HepG2 (cell line): ENCODE results near the gene DAO. TPM values are rescaled to one million over a fixed set of nuclear protein-coding genes. Genes with fewer than 3 reads are reported as not detected.

ENCODE experiments used
- ATAC-seq: fragments of 200-7000 bp; cut with Tn5 transposase; 3 replicates; pipeline ENCODE4 v1.9.1; 2020; ENCODE audit warnings: mild to moderate bottlenecking, moderate library complexity
- BruUV-seq: library from RNA; stranded (reverse); fragments of 400-500 nt; replicated peaks from 2 replicates; lab custom pipeline; 2021; lab: Mats Ljungman, UMichigan
- CTCF ChIA-PET: fragments of 300-600 bp; formaldehyde crosslinking; extraction: SDS; loops from one replicate; lab custom pipeline; 2021; ENCODE audit warnings: low total read pairs, inconsistent platforms, low intra/inter-chr PET ratio; lab: Yijun Ruan, JAX
- POLR2A ChIA-PET: fragments of 350-600 bp; sonication (Branson Sonifier 250); formaldehyde crosslinking; loops from one replicate; lab custom pipeline; 2020; ENCODE audit warnings: antibody characterized with exemption, inconsistent platforms; lab: Yijun Ruan, JAX
- DNase-seq: peaks from one replicate; pipeline ENCODE4 v3.0.0-alpha.2; 2015; ENCODE audit warnings: low spot score
- FAIRE-seq: peaks from 3 replicates; lab custom pipeline; 2011; peaks lifted over from hg19 to GRCh38; lab: Jason Lieb, UNC
- H2AFZ ChIP-seq: one replicate; pipeline ENCODE4 v1.6.1; 2011; ENCODE audit warnings: low read length, inconsistent platforms
- H3K27ac ChIP-seq: fragments of 300-600 bp; 3 replicates; pipeline ENCODE4 v1.8.0; 2011; ENCODE audit warnings: mixed run types, mild to moderate bottlenecking, mixed read lengths, low read length, inconsistent platforms; ENCODE audit not compliant: insufficient read depth; ENCODE audit errors: extremely low read length
- H3K27me3 ChIP-seq, 2 experiments: fragments of 200-600 bp in 1 of 2; 2 replicates in 1 of 2; 3 replicates in 1 of 2; pipeline versions ENCODE4 v1.6.0 to v1.8.0; 2011; ENCODE audit warnings: low read length in 2 of 2, mild to moderate bottlenecking in 2 of 2, moderate library complexity in 2 of 2, inconsistent platforms in 1 of 2; ENCODE audit not compliant: insufficient read depth in 2 of 2, control insufficient read depth in 1 of 2
- H3K36me3 ChIP-seq, 2 experiments: fragments of 200-600 bp in 1 of 2; replicated peaks in 1 of 2; 2 replicates in 1 of 2; 3 replicates in 1 of 2; pipeline versions ENCODE4 v1.5.1 to v1.8.0; 2011; ENCODE audit warnings: low read length in 2 of 2, inconsistent platforms in 1 of 2; ENCODE audit not compliant: insufficient read depth in 2 of 2, control insufficient read depth in 1 of 2
- H3K4me1 ChIP-seq: 2 replicates; pipeline ENCODE4 v1.5.1; 2012; ENCODE audit warnings: low read length, inconsistent platforms; ENCODE audit not compliant: insufficient read depth
- H3K4me2 ChIP-seq: 2 replicates; pipeline ENCODE4 v1.6.0; 2011; ENCODE audit warnings: low read depth, low read length, inconsistent platforms
- H3K4me3 ChIP-seq, 3 experiments: fragments of 200-600 bp in 1 of 3; sonication (generic), shearing (Covaris generic) in 1 of 3; replicated peaks in 1 of 3; 2 replicates each; pipeline ENCODE4 v1.5.1; 2011 to 2016; ENCODE audit warnings: low read length in 3 of 3, inconsistent platforms in 2 of 3, low read depth in 2 of 3, mild to moderate bottlenecking in 2 of 3, control low read depth in 1 of 3, mixed read lengths in 1 of 3; ENCODE audit not compliant: insufficient read depth in 1 of 3
- H3K79me2 ChIP-seq: one replicate; pipeline ENCODE4 v1.6.1; 2011; ENCODE audit warnings: low read length, inconsistent platforms; ENCODE audit not compliant: insufficient read depth
- H3K9ac ChIP-seq: 2 replicates; pipeline ENCODE4 v1.6.0; 2011; ENCODE audit warnings: mild to moderate bottlenecking, low read depth, low read length, inconsistent platforms; ENCODE audit not compliant: insufficient read depth
- H3K9me3 ChIP-seq: 2 replicates; pipeline ENCODE4 v1.5.1; 2012; ENCODE audit warnings: mild to moderate bottlenecking, low read length
- H4K20me1 ChIP-seq: 2 replicates; pipeline ENCODE4 v1.6.0; 2011; ENCODE audit warnings: inconsistent platforms, mild to moderate bottlenecking, low read length, moderate library complexity; ENCODE audit not compliant: insufficient read depth
- TAF1 ChIP-seq: sonication (generic); formaldehyde crosslinking; IDR thresholded peaks from 2 replicates; pipeline ENCODE4 v1.4.0; 2020; ENCODE audit warnings: missing genetic modification reagents
- ZKSCAN1 ChIP-seq: fragments of 150-350 bp; IDR thresholded peaks from 2 replicates; pipeline ENCODE4 v1.6.1; 2014; ENCODE audit warnings: low read length
- ZNF253 ChIP-seq: sonication (generic); formaldehyde crosslinking; IDR thresholded peaks from 2 replicates; pipeline ENCODE4 v1.8.0; 2022; ENCODE audit warnings: mild to moderate bottlenecking, missing genetic modification reagents, borderline replicate concordance
- ZNF431 ChIP-seq: sonication (generic); formaldehyde crosslinking; IDR thresholded peaks from 2 replicates; pipeline ENCODE4 v1.9.0; 2022; ENCODE audit warnings: missing genetic modification reagents, low read depth, mild to moderate bottlenecking, borderline replicate concordance
- ZNF44 ChIP-seq: sonication (generic); formaldehyde crosslinking; IDR thresholded peaks from 2 replicates; pipeline ENCODE4 v1.5.1; 2020; ENCODE audit warnings: mild to moderate bottlenecking, missing genetic modification reagents
- ZNF510 ChIP-seq: sonication (generic); formaldehyde crosslinking; IDR thresholded peaks from 2 replicates; pipeline ENCODE4 v1.4.0; 2020; ENCODE audit warnings: low read depth, mild to moderate bottlenecking, missing genetic modification reagents
- WGBS: methylation state at CpG from one replicate; pipeline ENCODE4 v1.1.6; 2017; ENCODE audit warnings: low lambda C conversion rate; 5-methylcytosine and 5-hydroxymethylcytosine counted together
- in situ Hi-C: cut with HindIII; loops from 2 replicates; pipeline ENCODE4 v1.10.0; 2017; ENCODE audit warnings: low pct_unique_long_range_greater_than_20kb; ENCODE audit not compliant: extremely low pct_ligation_motif_present
- intact Hi-C: fragments of 100-400 bp; cut with micrococcal nuclease; formaldehyde crosslinking; loops from one replicate; pipeline ENCODE4 v1.10.0; 2022; ENCODE audit not compliant: unreplicated experiment
- polyA plus RNA-seq, 8 experiments: library from polyadenylated mRNA; depleted of rRNA in 3 of 8; stranded (reverse) in 7 of 8; unstranded in 1 of 8; fragments of >200 nt; fragmentation: Illumina TruSeq in 4 of 8; extraction: Trizol in 4 of 8; gene quantifications; 2 replicates each; pipeline versions ENCODE4 v1.2.1 to v1.2.3, GENCODE V29; 2011 to 2016; ENCODE audit warnings: low read depth in 4 of 8, missing spikeins in 1 of 8, mixed read lengths in 1 of 8; ENCODE audit not compliant: insufficient read depth in 1 of 8
- total RNA-seq, 5 experiments: library from RNA; depleted of rRNA; stranded (reverse); fragments of >200 nt; fragmentation: Illumina TruSeq; extraction: Trizol; gene quantifications; 2 replicates each; pipeline ENCODE4 v1.2.3, GENCODE V29; 2016; ENCODE audit warnings: low read depth in 1 of 5
- TF ChIP-seq, protein P1 (sequence below): sonication (generic); formaldehyde crosslinking; IDR thresholded peaks from 2 replicates; pipeline ENCODE4 v1.5.0; 2020; ENCODE audit warnings: mild to moderate bottlenecking, missing genetic modification reagents
- TF ChIP-seq, protein P2 (sequence below): IDR thresholded peaks from 2 replicates; pipeline ENCODE4 v1.6.1; 2016; ENCODE audit warnings: control low read depth

The DAO gene
- total and polyA plus RNA-seq, 2 of the 13 experiments (the other 11 are each of a cell fraction or from before 2014, with no cell fraction given), result 0.34 to 0.82 TPM

DNA sequence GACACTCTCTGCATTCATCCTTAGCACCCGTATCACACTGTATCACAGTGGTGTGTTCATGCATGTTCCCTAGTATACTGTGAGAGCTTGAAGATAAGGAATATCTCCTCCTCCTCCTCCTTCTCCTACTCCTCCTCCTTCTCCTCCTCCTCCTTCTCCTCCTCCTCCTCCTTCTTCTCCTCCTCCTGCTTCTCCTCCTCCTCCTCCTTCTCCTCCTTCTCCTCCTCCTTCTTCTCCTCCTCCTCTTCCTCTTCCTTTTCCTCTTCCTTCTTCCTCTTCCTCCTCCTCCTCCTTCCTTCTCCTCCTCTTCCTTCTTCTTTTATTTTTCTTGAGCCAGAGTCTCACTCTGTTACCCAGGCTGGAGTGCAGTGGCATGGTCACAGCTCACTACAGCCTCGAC is 27.1 kb downstream of the DAO start:
- Histone ChIP-seq H3K27me3 (peaks cover 0 to 9% of the 10 kb centered on the region in 2 experiments; a peak in 1 of 5 replicates), H3K4me1 (no peaks in the 10 kb centered on the region), H3K9ac (no peak overlapping the region), H3K79me2 (no peaks in the 10 kb centered on the region), H3K36me3 (no peaks in the 10 kb centered on the region), H3K9me3 (no peaks in the 10 kb centered on the region), H3K27ac (no peak overlapping the region), H3K4me3 (no peak overlapping the region), H3K4me2 (no peak overlapping the region), H2AFZ (no peak overlapping the region), H4K20me1 (no peaks in the 10 kb centered on the region)
- ChIA-PET POLR2A (no interaction called here), CTCF (no interaction called here)
- no TSS peak for BruUV-seq
- DNase-seq (no peak), ATAC-seq (no peak), FAIRE-seq (no peak)
- in situ Hi-C loops (no loop called here), intact Hi-C loops (no loop called here)
- TF ChIP-seq, protein P1, sequence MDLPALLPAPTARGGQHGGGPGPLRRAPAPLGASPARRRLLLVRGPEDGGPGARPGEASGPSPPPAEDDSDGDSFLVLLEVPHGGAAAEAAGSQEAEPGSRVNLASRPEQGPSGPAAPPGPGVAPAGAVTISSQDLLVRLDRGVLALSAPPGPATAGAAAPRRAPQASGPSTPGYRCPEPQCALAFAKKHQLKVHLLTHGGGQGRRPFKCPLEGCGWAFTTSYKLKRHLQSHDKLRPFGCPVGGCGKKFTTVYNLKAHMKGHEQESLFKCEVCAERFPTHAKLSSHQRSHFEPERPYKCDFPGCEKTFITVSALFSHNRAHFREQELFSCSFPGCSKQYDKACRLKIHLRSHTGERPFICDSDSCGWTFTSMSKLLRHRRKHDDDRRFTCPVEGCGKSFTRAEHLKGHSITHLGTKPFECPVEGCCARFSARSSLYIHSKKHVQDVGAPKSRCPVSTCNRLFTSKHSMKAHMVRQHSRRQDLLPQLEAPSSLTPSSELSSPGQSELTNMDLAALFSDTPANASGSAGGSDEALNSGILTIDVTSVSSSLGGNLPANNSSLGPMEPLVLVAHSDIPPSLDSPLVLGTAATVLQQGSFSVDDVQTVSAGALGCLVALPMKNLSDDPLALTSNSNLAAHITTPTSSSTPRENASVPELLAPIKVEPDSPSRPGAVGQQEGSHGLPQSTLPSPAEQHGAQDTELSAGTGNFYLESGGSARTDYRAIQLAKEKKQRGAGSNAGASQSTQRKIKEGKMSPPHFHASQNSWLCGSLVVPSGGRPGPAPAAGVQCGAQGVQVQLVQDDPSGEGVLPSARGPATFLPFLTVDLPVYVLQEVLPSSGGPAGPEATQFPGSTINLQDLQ, result no peak
- TF ChIP-seq TAF1 (CRISPR knock-in tag) (no peak), ZNF253 (CRISPR knock-in tag) (no peak), ZNF44 (no peak), ZNF510 (CRISPR knock-in tag) (no peak), ZNF431 (CRISPR knock-in tag) (no peak), ZKSCAN1 (no peak)
- TF ChIP-seq, protein P2, sequence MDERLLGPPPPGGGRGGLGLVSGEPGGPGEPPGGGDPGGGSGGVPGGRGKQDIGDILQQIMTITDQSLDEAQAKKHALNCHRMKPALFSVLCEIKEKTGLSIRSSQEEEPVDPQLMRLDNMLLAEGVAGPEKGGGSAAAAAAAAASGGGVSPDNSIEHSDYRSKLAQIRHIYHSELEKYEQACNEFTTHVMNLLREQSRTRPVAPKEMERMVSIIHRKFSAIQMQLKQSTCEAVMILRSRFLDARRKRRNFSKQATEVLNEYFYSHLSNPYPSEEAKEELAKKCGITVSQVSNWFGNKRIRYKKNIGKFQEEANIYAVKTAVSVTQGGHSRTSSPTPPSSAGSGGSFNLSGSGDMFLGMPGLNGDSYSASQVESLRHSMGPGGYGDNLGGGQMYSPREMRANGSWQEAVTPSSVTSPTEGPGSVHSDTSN, result no peak
- 0% methylated on average over 2 of the region's 2 CpGs for WGBS
